Lower lobe of right lung (tissue), 2 donors: ENCODE data around the gene RBBP5. TPM values are rescaled to one million over a fixed set of nuclear protein-coding genes. Genes with fewer than 3 reads are reported as not detected.
A peak's percentile ranks its signal among the peaks of the same experiment; 100 is the strongest.

Experiments used
- ATAC-seq, 2 donors: fragments of 200-7000 bp; cut with Tn5 transposase; one replicate each; pipeline ENCODE4 v1.9.1; 2020 to 2022; ENCODE audit warnings: mild to moderate bottlenecking in 2 of 2, moderate library complexity in 2 of 2
- DNase-seq: peaks from one replicate; pipeline ENCODE4 v3.0.0-alpha.2; 2020
- H3K27ac ChIP-seq: fragments of 200-600 bp; one replicate; pipeline ENCODE4 v1.8.0; 2022
- H3K27me3 ChIP-seq: fragments of 200-600 bp; one replicate; pipeline ENCODE4 v1.8.0; 2022; ENCODE audit warnings: low read depth
- H3K36me3 ChIP-seq: fragments of 200-600 bp; one replicate; pipeline ENCODE4 v1.8.0; 2022; ENCODE audit warnings: mild to moderate bottlenecking
- H3K4me1 ChIP-seq: fragments of 200-600 bp; one replicate; pipeline ENCODE4 v1.8.0; 2022
- H3K4me3 ChIP-seq: fragments of 200-600 bp; one replicate; pipeline ENCODE4 v1.8.0; 2022; ENCODE audit warnings: mild to moderate bottlenecking
- H3K9me3 ChIP-seq: fragments of 200-600 bp; one replicate; pipeline ENCODE4 v1.8.0; 2022
- intact Hi-C: fragments of 100-400 bp; cut with DNase I; formaldehyde crosslinking; loops from one replicate; pipeline ENCODE4 v1.11.0; 2022
- total RNA-seq: library from RNA; stranded (reverse); fragmentation: NEBNext Ultra II Directional; extraction: Animal tissue kit (Norgen Biotek cat#: 25700); gene quantifications from one replicate; pipeline ENCODE4 v1.2.1, GENCODE V29; 2021
- TF ChIP-seq, protein P1 (sequence below): fragments of 200-600 bp; IDR thresholded peaks from one replicate; pipeline ENCODE4 v1.8.0; 2022; ENCODE audit warnings: antibody characterized with exemption, mild to moderate bottlenecking
- donor health status: DM: no; HTN: yes; CAD: no; lungs with severe emphysema.

Gene RBBP5
- total RNA-seq, 1 donor from 2014 or later = 17.9 TPM

- H3K27ac ChIP-seq = no peak overlapping the region
- H3K9me3 ChIP-seq = no peaks in the 10 kb centered on the region
- H3K36me3 ChIP-seq = no peaks in the 10 kb centered on the region
- no peak overlapping the region for H3K4me3 ChIP-seq
- H3K4me1 ChIP-seq = no peaks in the 10 kb centered on the region
- intact Hi-C loops = no loop called here
- no peaks in the 10 kb centered on the region for H3K27me3 ChIP-seq
- TF ChIP-seq, protein P1, sequence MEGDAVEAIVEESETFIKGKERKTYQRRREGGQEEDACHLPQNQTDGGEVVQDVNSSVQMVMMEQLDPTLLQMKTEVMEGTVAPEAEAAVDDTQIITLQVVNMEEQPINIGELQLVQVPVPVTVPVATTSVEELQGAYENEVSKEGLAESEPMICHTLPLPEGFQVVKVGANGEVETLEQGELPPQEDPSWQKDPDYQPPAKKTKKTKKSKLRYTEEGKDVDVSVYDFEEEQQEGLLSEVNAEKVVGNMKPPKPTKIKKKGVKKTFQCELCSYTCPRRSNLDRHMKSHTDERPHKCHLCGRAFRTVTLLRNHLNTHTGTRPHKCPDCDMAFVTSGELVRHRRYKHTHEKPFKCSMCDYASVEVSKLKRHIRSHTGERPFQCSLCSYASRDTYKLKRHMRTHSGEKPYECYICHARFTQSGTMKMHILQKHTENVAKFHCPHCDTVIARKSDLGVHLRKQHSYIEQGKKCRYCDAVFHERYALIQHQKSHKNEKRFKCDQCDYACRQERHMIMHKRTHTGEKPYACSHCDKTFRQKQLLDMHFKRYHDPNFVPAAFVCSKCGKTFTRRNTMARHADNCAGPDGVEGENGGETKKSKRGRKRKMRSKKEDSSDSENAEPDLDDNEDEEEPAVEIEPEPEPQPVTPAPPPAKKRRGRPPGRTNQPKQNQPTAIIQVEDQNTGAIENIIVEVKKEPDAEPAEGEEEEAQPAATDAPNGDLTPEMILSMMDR = peak; percentile 76
- ATAC-seq (peak; percentile 63 to 73), DNase-seq (peak; percentile 69)
Measured at GRCh38 chr1:205061665-205062069, 60.1 kb downstream of the RBBP5 start.

- Histone ChIP-seq H3K36me3 (no peaks in the 10 kb centered on the region), H3K27ac (no peak overlapping the region), H3K4me3 (no peak overlapping the region), H3K9me3 (no peaks in the 10 kb centered on the region), H3K27me3 (no peaks in the 10 kb centered on the region), H3K4me1 (no peaks in the 10 kb centered on the region)
- TF ChIP-seq, protein P1 = no peak
- DNase-seq = no peak
- intact Hi-C loops = no loop called here
- ATAC-seq = peak in 1 of 2 donors; percentile 18
Measured at GRCh38 chr1:205061227-205061626, 60.6 kb downstream of the RBBP5 start.

GRCh38 chr1:205060746-205061145 is 61.0 kb downstream of the RBBP5 start:
- H3K36me3 ChIP-seq = no peaks in the 10 kb centered on the region
- H3K4me3 ChIP-seq = no peak overlapping the region
- DNase-seq (no peak), ATAC-seq (no peak)
- TF ChIP-seq, protein P1 = no peak
- H3K9me3 ChIP-seq = no peaks in the 10 kb centered on the region
- H3K27ac ChIP-seq = no peak overlapping the region
- intact Hi-C loops = no loop called here
- H3K27me3 ChIP-seq = no peaks in the 10 kb centered on the region
- no peaks in the 10 kb centered on the region for H3K4me1 ChIP-seq

- no peak for DNase-seq
- H3K27ac ChIP-seq = no peak overlapping the region
- TF ChIP-seq, protein P1 = no peak
- H3K36me3 ChIP-seq = no peaks in the 10 kb centered on the region
- no peaks in the 10 kb centered on the region for H3K9me3 ChIP-seq
- no peak overlapping the region for H3K4me3 ChIP-seq
- intact Hi-C loops = no loop called here
- no peaks in the 10 kb centered on the region for H3K4me1 ChIP-seq
- H3K27me3 ChIP-seq = no peaks in the 10 kb centered on the region
- no peak for ATAC-seq
Measured at GRCh38 chr1:205059660-205060059, 62.1 kb downstream of the RBBP5 start.

DNA sequence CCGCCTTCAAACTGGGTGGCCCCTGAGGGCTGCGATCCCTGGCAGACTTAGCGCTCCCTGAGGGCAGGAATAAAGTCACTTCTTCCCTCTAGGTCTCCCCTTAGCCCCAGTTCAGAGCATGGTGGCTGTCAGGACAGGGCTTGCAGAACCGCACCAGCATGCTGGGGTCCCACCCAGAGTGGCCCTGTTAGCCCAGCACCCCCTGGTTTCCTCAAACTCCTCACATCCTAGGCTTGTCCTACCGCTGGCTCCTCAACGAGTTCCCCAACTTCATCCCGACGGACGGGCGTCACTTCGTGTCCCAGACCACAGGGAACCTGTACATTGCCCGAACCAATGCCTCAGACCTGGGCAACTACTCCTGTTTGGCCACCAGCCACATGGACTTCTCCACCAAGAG is 62.9 kb downstream of the RBBP5 start:
- intact Hi-C loops = no loop called here
- no peak for DNase-seq
- no peaks in the 10 kb centered on the region for H3K4me1 ChIP-seq
- H3K4me3 ChIP-seq = no peak overlapping the region
- ATAC-seq = no peak
- no peaks in the 10 kb centered on the region for H3K36me3 ChIP-seq
- TF ChIP-seq, protein P1 = no peak
- no peaks in the 10 kb centered on the region for H3K9me3 ChIP-seq
- H3K27ac ChIP-seq = no peak overlapping the region
- no peaks in the 10 kb centered on the region for H3K27me3 ChIP-seq
